LNCaP clone FGC (cell line): ENCODE measurements around the gene ESRRG.

ENCODE experiments used
- DNase-seq: peaks from one replicate; pipeline ENCODE4 v3.0.0-alpha.2; 2011; ENCODE audit warnings: low read depth
- H3K4me3 ChIP-seq: 2 replicates; pipeline ENCODE4 v1.5.1; 2011; ENCODE audit warnings: mild to moderate bottlenecking, low read depth, low read length, control low read depth
- CTCF ChIP-seq: IDR thresholded peaks from 2 replicates; pipeline ENCODE4 v1.5.1; 2012; ENCODE audit warnings: mild to moderate bottlenecking; ENCODE audit not compliant: control insufficient read depth, insufficient read depth; ENCODE audit errors: extremely low read depth

ESRRG gene

DNA sequence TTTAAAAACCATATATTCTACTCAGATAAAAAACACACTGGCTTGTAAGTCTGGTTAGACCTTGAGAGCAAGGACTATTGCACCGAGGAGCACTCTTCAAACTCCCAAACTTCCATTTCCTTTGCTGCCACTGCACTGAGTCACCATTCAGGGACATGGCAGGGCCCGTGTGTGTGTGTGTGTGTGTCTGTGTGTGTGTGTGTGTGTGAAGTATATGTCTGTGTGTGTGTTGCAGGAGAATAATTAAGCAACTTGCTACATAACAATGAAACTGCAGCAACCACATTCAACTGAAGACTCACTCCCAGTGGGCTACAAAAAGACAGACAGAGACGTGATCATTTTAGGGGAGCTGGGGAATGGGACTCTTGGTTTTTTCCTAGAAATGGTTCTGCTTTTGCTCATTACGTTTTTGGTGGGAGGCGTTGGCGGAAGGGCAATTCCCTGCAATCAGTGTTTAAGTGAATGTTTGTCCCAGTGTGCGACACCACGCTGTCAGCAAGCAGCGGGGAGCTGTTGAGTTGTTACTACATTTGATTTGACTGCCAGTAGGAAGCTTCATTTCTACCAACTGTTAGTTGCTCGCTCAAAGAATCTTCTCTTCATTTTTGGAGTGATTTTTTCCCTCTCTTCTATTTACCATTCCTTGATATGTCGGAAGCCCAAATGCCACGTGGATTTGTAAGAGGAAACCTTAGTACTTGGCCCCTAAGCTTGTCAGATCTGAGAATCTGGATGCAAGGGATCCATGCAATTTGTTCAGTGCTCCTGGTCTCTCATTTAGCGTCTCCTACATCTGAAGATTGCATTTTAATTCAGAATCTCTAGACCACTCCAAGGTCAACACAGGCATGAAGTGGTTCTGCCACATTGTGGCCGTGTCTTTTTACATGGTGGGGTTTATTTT lies 36.1 kb downstream of the ESRRG start:
- no peak overlapping the region for H3K4me3 ChIP-seq
- TF ChIP-seq CTCF = no peak
- DNase-seq = no peak

- no peak overlapping the region for H3K4me3 ChIP-seq
- DNase-seq = no peak
- no peak for TF ChIP-seq CTCF
Observed at GRCh38 chr1:216682752-216683151, 40.5 kb downstream of the ESRRG start.

GRCh38 chr1:216679108-216679507 lies 44.1 kb downstream of the ESRRG start:
- DNase-seq = no peak
- TF ChIP-seq CTCF = no peak

DNA sequence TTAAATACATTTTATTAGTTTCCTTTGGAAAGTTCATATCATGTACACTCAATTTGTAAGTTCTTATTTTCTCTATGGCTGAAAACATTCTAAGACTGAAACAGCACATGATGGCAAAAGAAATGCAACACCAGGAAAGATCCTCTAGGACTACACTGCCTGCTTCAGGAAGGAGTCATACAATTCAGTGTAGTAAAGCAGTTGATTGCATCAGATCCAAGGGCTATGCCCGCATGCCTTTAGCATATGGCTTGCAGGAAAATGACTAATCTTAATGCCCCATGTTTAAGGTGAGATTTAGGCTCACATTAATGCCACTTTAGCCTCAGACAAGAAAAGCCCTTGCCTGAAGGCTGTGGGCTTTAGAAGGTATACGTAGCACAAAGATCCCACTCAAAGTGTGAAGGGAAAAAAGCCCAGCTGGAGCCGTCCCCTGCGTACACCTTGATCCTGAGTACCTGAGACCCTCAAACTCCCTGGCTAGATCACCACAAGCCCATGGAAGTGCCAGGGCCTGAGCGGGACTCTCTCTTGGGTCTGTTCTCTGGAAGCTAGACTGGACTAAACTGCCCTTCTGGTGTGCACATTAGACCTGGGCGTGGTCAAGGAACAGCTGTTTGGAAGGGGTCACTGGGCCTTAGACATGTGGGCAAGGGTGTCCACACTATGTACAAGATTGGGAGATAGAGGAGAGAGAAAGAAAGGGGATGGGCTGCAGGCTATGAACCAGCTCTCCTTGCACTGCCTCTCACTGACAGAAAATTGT lies 52.9 kb downstream of the ESRRG start:
- TF ChIP-seq CTCF = no peak
- no peak overlapping the region for H3K4me3 ChIP-seq
- DNase-seq = no peak

More at GRCh38 chr1:216679108-216679507, 44.1 kb downstream of the ESRRG start:
- no peak overlapping the region for H3K4me3 ChIP-seq

GRCh38 chr1:216666441-216666840 lies 56.8 kb downstream of the ESRRG start:
- no peak for DNase-seq
- TF ChIP-seq CTCF = no peak
- no peak overlapping the region for H3K4me3 ChIP-seq

- no peak for DNase-seq
- H3K4me3 ChIP-seq = no peak overlapping the region
- no peak for TF ChIP-seq CTCF
Observed at GRCh38 chr1:216665856-216666255, 57.4 kb downstream of the ESRRG start.
